HG02852 (cell line): ENCODE measurements around the gene SLC25A43.
"Not testable (repeated sequence)": the region's sequence is repeated elsewhere in the genome, so short reads cannot be mapped to it uniquely, and the experiment has no call there.

ENCODE experiments used
- ATAC-seq: cut with Tn5 transposase; IDR thresholded peaks from one replicate; pipeline ENCODE4 v1.9.1; 2021; ENCODE audit warnings: mild to moderate bottlenecking, moderate library complexity; ENCODE audit not compliant: unreplicated experiment

The SLC25A43 gene

GRCh38 chrX:119406776-119407175 is 7.6 kb downstream of the SLC25A43 start:
- ATAC-seq, result no peak

- no peak for ATAC-seq
Observed at GRCh38 chrX:119407681-119408080, 8.5 kb downstream of the SLC25A43 start.

GRCh38 chrX:119410027-119410819 is 11.1 kb downstream of the SLC25A43 start:
- no peak for ATAC-seq

- ATAC-seq, result no peak
Observed at GRCh38 chrX:119410854-119411253, 11.7 kb downstream of the SLC25A43 start.

- no peak for ATAC-seq
Observed at GRCh38 chrX:119411959-119412358, 12.8 kb downstream of the SLC25A43 start.

GRCh38 chrX:119417376-119417775 is 18.2 kb downstream of the SLC25A43 start:
- ATAC-seq, result no peak

GRCh38 chrX:119417842-119418241 is 18.7 kb downstream of the SLC25A43 start:
- no peak for ATAC-seq

- ATAC-seq, result no peak
Observed at GRCh38 chrX:119419146-119419545, 20.0 kb downstream of the SLC25A43 start.

GRCh38 chrX:119419898-119420297 is 20.8 kb downstream of the SLC25A43 start:
- ATAC-seq, result no peak

GRCh38 chrX:119421016-119421705 is 22.0 kb downstream of the SLC25A43 start:
- ATAC-seq, result no peak

- no peak for ATAC-seq
Observed at GRCh38 chrX:119423631-119424030, 24.5 kb downstream of the SLC25A43 start.

- no peak for ATAC-seq
Observed at GRCh38 chrX:119424999-119425398, 25.9 kb downstream of the SLC25A43 start.

- ATAC-seq, result peak; percentile 86
Observed at GRCh38 chrX:119427024-119427794, 28.1 kb downstream of the SLC25A43 start.

- no peak for ATAC-seq
Observed at GRCh38 chrX:119427795-119428185, 28.7 kb downstream of the SLC25A43 start.

GRCh38 chrX:119429471-119429870 is 30.3 kb downstream of the SLC25A43 start:
- ATAC-seq, result no peak

- ATAC-seq, result not testable (repeated sequence)
Observed at GRCh38 chrX:119441295-119441694, 42.2 kb downstream of the SLC25A43 start.

- ATAC-seq, result no peak
Observed at GRCh38 chrX:119442286-119442685, 43.1 kb downstream of the SLC25A43 start.

- ATAC-seq, result no peak
Observed at GRCh38 chrX:119453202-119453601, 54.1 kb downstream of the SLC25A43 start.

- ATAC-seq, result no peak
Observed at GRCh38 chrX:119455264-119455663, 56.1 kb downstream of the SLC25A43 start.

GRCh38 chrX:119459181-119459580 is 60.0 kb downstream of the SLC25A43 start:
- ATAC-seq, result no peak

- no peak for ATAC-seq
Observed at GRCh38 chrX:119465555-119465954, 66.4 kb downstream of the SLC25A43 start.

GRCh38 chrX:119466970-119467369 is 67.8 kb downstream of the SLC25A43 start:
- ATAC-seq, result no peak
